Measurements from ENCODE around the gene EDN2.

GRCh38 chr1:41501581-41501980 lies 17.1 kb upstream of the EDN2 start:
- TF ChIP-seq CTCF (IDR thresholded peaks at IDR 0.05) (no peak), POLR2A (IDR thresholded peaks at IDR 0.05) (no peak)

Data from breast epithelium (tissue), 3 donors.